GM18868 (cell line): Measurements from ENCODE around the gene KRTAP4-9.
"Not testable (repeated sequence)": the region's sequence is repeated elsewhere in the genome, so short reads cannot be mapped to it uniquely, and the experiment has no call there.

Experiments
- ATAC-seq: cut with Tn5 transposase; IDR thresholded peaks from one replicate; pipeline ENCODE4 v1.9.1; 2021; ENCODE audit warnings: mild to moderate bottlenecking, moderate library complexity; ENCODE audit not compliant: unreplicated experiment

KRTAP4-9 gene

GRCh38 chr17:41126412-41126811 lies 21.2 kb downstream of the KRTAP4-9 start:
- ATAC-seq = no peak

DNA sequence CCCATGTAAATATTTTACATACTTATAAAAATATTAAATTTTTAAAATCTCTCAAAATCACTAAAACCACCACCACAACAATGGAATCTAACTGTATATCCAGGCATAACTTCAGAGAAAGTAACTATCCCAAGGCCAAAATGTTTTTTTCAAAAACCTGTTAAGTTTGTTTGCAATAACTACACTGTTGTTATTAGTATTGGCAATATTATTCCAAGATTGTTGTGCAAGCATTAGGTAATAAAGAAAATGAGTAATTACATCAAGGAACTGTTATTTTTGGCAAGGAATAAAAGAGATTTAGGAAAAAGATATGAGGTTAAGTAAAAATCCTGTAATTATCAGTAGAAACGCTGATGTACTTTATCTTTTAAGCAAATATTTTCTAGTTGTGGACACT lies 22.2 kb downstream of the KRTAP4-9 start:
- no peak for ATAC-seq

DNA sequence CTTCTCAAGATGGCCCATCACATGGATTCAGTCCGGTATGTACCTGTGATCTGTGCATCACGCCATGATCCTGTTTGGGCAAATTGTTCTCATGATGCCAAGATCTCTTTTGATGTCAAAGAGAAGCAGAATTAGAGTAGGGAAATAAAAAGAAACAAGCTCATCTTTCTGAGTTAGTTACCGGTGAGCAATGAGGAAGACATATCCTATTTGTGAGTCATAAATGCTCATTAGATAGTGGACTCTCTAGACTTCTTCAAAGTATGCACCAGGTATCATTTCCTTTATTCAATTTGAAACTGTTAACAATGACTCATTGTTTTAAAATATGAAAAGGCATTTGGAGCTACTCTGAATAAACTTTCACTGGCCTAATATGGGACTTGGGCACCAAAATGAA lies 26.8 kb downstream of the KRTAP4-9 start:
- no peak for ATAC-seq

DNA sequence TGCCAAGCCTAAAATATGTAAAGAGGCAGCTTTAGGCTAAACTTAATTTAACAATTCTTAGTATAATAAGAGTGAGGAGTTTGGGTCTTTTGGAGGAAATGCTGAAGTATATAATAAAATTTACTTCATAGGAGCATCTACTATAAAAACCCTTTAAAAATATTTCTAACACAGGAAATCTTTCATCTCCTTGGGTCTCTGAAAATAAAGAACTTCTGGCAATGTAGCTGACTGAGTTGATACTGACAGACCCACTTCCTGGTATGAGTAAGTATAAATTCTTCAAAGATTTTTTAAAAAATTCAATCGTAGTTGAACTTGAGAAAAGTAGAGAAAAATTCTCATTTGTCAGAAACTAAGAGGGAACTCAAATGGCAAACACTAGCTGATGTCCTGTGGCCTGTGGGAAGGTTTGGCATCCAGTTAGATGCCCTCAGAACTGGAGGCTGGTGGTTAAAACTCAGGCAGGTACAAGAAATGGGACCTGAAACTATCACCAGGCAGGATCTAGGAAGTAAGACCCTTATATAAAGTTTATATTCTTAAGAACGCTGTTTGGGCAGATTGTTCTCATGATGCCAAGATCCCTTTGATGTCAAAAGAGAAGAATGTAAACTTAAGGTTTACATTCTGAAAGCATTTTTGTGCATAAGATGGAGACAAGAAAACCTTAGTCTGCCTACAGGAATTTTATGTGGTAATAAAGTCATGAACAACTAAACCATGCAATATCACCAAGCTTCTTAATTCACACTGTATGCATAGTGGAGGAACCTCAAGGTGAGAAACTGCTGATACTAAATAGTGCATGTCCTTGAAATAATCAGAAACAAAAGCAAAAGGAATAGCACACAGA lies 28.9 kb downstream of the KRTAP4-9 start:
- no peak for ATAC-seq

DNA sequence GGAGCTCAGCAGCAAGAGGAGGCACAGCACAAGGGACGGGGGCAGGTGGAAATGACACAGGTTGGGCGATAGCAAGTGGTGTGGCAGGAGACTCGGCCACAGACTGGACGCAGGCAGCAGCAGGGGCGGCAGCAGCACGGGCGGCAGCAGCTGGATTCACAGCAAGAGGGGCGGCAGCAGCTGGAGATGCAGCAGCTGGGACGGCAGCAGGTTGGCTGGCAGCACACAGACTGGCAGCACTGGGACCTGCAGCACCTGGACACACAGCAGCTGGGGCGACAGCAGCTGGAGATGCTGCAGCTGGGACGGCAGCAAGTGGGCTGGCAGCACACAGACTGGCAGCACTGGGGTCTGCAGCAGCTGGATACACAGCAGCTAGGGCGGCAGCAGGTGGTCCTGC lies 34.7 kb downstream of the KRTAP4-9 start:
- not testable (repeated sequence) for ATAC-seq

DNA sequence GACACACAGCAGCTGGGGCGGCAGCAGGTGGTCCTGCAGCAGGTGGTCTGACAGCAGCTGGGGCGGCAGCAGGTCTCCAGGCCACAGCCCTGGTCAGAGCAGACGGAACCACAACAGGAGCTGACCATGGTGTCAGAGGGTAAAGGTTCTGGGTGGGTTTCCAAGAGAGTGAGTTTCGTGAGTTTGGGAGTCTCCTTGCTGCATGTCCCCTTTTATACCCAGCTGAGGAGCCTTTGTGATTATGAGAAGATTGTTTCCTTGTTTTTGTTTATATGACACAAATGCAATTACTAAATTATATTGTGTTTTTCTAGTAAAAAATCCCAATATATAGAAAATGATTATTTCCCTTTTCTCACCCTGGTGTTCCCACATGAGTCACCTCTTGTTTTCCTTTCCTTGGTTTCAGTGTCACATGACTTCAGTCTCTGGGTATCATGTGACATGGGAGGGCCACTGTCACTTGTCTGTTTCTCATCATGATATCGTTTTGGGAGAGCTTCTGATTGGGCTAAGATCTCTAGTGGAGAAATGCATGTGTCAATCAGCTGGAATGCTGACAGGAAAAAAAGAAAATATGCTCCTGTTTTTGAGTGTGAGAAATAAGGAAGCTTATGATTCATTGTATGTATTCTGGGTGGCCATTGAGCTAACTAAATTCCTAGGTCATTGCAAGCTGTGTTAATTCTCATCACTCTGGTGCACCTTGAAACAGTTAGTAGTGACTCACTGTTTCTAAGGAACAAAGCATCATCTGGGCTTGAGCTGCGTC lies 35.4 kb downstream of the KRTAP4-9 start, which contains the start of gene KRTAP4-6:
TSS of gene KRTAP4-6 (minus strand) at position 185 of the 772 bp plus-strand sequence. CDS start at position 128, 57 bp downstream.
- ATAC-seq = no peak

GRCh38 chr17:41141361-41141760 lies 36.2 kb downstream of the KRTAP4-9 start:
- ATAC-seq = no peak

- ATAC-seq = no peak
These were observed 39.7 kb downstream of the KRTAP4-9 start for GRCh38 chr17:41144846-41145245.

GRCh38 chr17:41145261-41145660 lies 40.1 kb downstream of the KRTAP4-9 start:
- ATAC-seq = no peak

- no peak for ATAC-seq
These were observed 42.5 kb downstream of the KRTAP4-9 start for GRCh38 chr17:41147531-41148204.

- not testable (repeated sequence) for ATAC-seq
These were observed 43.9 kb downstream of the KRTAP4-9 start for GRCh38 chr17:41148971-41149651.

GRCh38 chr17:41149652-41149985 lies 44.4 kb downstream of the KRTAP4-9 start, which contains the start of gene KRTAP4-5:
Gene KRTAP4-5, minus strand, starts transcription at chr17:41149825. Its CDS starts 58 bp downstream, at chr17:41149767.
- no peak for ATAC-seq

- ATAC-seq = no peak
These were observed 44.8 kb downstream of the KRTAP4-9 start for GRCh38 chr17:41150026-41150425.

GRCh38 chr17:41151525-41151924 lies 46.3 kb downstream of the KRTAP4-9 start:
- no peak for ATAC-seq

DNA sequence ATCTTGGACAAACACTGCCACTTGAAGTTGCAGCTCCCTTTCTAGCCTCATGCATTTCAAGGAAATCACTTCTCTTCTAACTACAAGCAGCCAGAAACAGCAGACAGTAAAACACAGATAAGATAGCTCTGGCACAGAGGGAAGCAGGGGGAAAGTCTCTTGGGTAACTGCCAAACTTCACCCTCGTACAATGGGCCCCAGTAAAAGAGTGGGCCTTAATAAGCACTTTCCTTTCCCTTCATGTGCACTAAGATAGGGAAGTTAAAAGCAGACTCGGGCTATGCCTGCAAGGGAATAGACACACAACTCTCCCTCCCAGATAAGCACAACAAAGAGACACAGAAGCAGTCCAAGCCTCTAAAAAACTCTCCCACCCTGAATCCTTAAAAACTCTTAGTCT lies 48.7 kb downstream of the KRTAP4-9 start:
- no peak for ATAC-seq
